ENCODE results near the gene ADAMTSL1.

Gene ADAMTSL1

GRCh38 chr9:18568973-18569372 lies 95.0 kb downstream of the ADAMTSL1 start:
- no peak for FAIRE-seq

- FAIRE-seq = no peak
These were observed 96.1 kb downstream of the ADAMTSL1 start for GRCh38 chr9:18569941-18570630.

- no peak for FAIRE-seq
These were observed 99.1 kb downstream of the ADAMTSL1 start for GRCh38 chr9:18573021-18573556.

- no peak for FAIRE-seq
These were observed 101.7 kb downstream of the ADAMTSL1 start for GRCh38 chr9:18575686-18576085.

GRCh38 chr9:18579536-18579935 lies 105.6 kb downstream of the ADAMTSL1 start:
- no peak for FAIRE-seq

GRCh38 chr9:18580151-18580550 lies 106.2 kb downstream of the ADAMTSL1 start:
- FAIRE-seq = no peak

- no peak for FAIRE-seq
These were observed 112.0 kb downstream of the ADAMTSL1 start for GRCh38 chr9:18585996-18586395.

- no peak for FAIRE-seq
These were observed 114.0 kb downstream of the ADAMTSL1 start for GRCh38 chr9:18588002-18588401.

GRCh38 chr9:18591261-18591660 lies 117.3 kb downstream of the ADAMTSL1 start:
- FAIRE-seq = no peak

GRCh38 chr9:18594837-18595236 lies 120.9 kb downstream of the ADAMTSL1 start:
- FAIRE-seq = no peak

GRCh38 chr9:18595597-18595996 lies 121.6 kb downstream of the ADAMTSL1 start:
- FAIRE-seq = no peak

- no peak for FAIRE-seq
These were observed 123.0 kb downstream of the ADAMTSL1 start for GRCh38 chr9:18596920-18597319.

- no peak for FAIRE-seq
These were observed 125.0 kb downstream of the ADAMTSL1 start for GRCh38 chr9:18598969-18599368.

GRCh38 chr9:18601026-18601425 lies 127.1 kb downstream of the ADAMTSL1 start:
- no peak for FAIRE-seq

GRCh38 chr9:18601956-18602355 lies 128.0 kb downstream of the ADAMTSL1 start:
- FAIRE-seq = no peak

- FAIRE-seq = no peak
These were observed 131.1 kb downstream of the ADAMTSL1 start for GRCh38 chr9:18604767-18605730.

GRCh38 chr9:18605766-18606180 lies 131.8 kb downstream of the ADAMTSL1 start:
- no peak for FAIRE-seq

- FAIRE-seq = no peak
These were observed 132.3 kb downstream of the ADAMTSL1 start for GRCh38 chr9:18606281-18606680.

- no peak for FAIRE-seq
These were observed 132.9 kb downstream of the ADAMTSL1 start for GRCh38 chr9:18606846-18607245.

- FAIRE-seq = no peak
These were observed 134.4 kb downstream of the ADAMTSL1 start for GRCh38 chr9:18608371-18608770.

- no peak for FAIRE-seq
These were observed 137.0 kb downstream of the ADAMTSL1 start for GRCh38 chr9:18610956-18611355.

GRCh38 chr9:18611971-18612370 lies 138.0 kb downstream of the ADAMTSL1 start:
- FAIRE-seq = no peak

GRCh38 chr9:18614116-18614515 lies 140.2 kb downstream of the ADAMTSL1 start:
- no peak for FAIRE-seq

- FAIRE-seq = no peak
These were observed 140.7 kb downstream of the ADAMTSL1 start for GRCh38 chr9:18614651-18615050.

Data from colon (tissue), 2 donors.